IMR-90 (cell line): ENCODE results near the gene NCS1. TPM values are rescaled to one million over a fixed set of nuclear protein-coding genes. Genes with fewer than 3 reads are reported as not detected.

Experiments used
- ATAC-seq: fragments of 200-7000 bp; cut with Tn5 transposase; 2 replicates; pipeline ENCODE4 v1.9.1; 2020; ENCODE audit warnings: low read depth, mild to moderate bottlenecking, moderate library complexity
- BruUV-seq: library from RNA; stranded (reverse); fragments of 400-500 nt; replicated peaks from 2 replicates; lab custom pipeline; 2021; lab: Mats Ljungman, UMichigan
- CTCF ChIA-PET: fragments of 300-600 bp; formaldehyde crosslinking; extraction: SDS; loops from one replicate; lab custom pipeline; 2021; ENCODE audit warnings: antibody characterized with exemption; lab: Yijun Ruan, JAX
- POLR2A ChIA-PET: fragments of 300-600 bp; sonication (Branson Sonifier 250); formaldehyde crosslinking; loops from one replicate; lab custom pipeline; 2022; ENCODE audit warnings: antibody characterized with exemption; ENCODE audit not compliant: unreplicated experiment; lab: Charles Lee
- DNase-seq: peaks from one replicate; pipeline ENCODE4 v3.0.0; 2013
- H2AFZ ChIP-seq: replicated peaks from 2 replicates; pipeline ENCODE3; 2013; ENCODE audit warnings: low read length, mild to moderate bottlenecking; ENCODE audit not compliant: poor library complexity
- H2AK5ac ChIP-seq: 2 replicates; pipeline ENCODE4 v1.6.1; 2013; ENCODE audit warnings: low read depth, low read length, inconsistent platforms
- H2AK9ac ChIP-seq: replicated peaks from 2 replicates; pipeline ENCODE3; 2013; ENCODE audit warnings: mild to moderate bottlenecking, low read depth, low read length, moderate library complexity; ENCODE audit not compliant: poor library complexity
- H2BK120ac ChIP-seq: 2 replicates; pipeline ENCODE4 v1.6.1; 2013; ENCODE audit warnings: low read depth, low read length, inconsistent platforms
- H2BK15ac ChIP-seq: 3 replicates; pipeline ENCODE4 v1.6.1; 2013; ENCODE audit warnings: low read depth, low read length, inconsistent platforms
- H2BK20ac ChIP-seq: 2 replicates; pipeline ENCODE4 v1.6.1; 2013; ENCODE audit warnings: low read depth, mild to moderate bottlenecking, inconsistent platforms, low read length, moderate library complexity
- H2BK5ac ChIP-seq: 2 replicates; pipeline ENCODE4 v1.6.1; 2013; ENCODE audit warnings: mild to moderate bottlenecking, low read depth, low read length, inconsistent platforms; ENCODE audit not compliant: poor library complexity, severe bottlenecking
- H3K14ac ChIP-seq: replicated peaks from 2 replicates; pipeline ENCODE4 v1.6.1; 2013; ENCODE audit warnings: low read depth, low read length, inconsistent platforms
- H3K18ac ChIP-seq: 2 replicates; pipeline ENCODE4 v1.6.1; 2013; ENCODE audit warnings: low read depth, low read length, control low read depth
- H3K23ac ChIP-seq: 2 replicates; pipeline ENCODE4 v1.6.1; 2013; ENCODE audit warnings: low read depth, low read length, inconsistent platforms
- H3K27ac ChIP-seq: 2 replicates; pipeline ENCODE4 v1.5.1; 2013; ENCODE audit warnings: mild to moderate bottlenecking, control low read depth, low read length; ENCODE audit not compliant: insufficient read depth
- H3K27me3 ChIP-seq: 2 replicates; pipeline ENCODE4 v1.6.1; 2013; ENCODE audit warnings: low read length; ENCODE audit not compliant: control insufficient read depth, insufficient read depth
- H3K36me3 ChIP-seq: 2 replicates; pipeline ENCODE4 v1.6.1; 2013; ENCODE audit warnings: low read length, mixed read lengths; ENCODE audit not compliant: control insufficient read depth, insufficient read depth
- H3K4ac ChIP-seq: 2 replicates; pipeline ENCODE4 v1.6.1; 2013; ENCODE audit warnings: low read depth, low read length, inconsistent platforms
- H3K4me1 ChIP-seq: 2 replicates; pipeline ENCODE4 v1.6.1; 2013; ENCODE audit warnings: low read length, mixed read lengths; ENCODE audit not compliant: control insufficient read depth, insufficient read depth
- H3K4me2 ChIP-seq: 2 replicates; pipeline ENCODE4 v1.6.1; 2013; ENCODE audit warnings: low read depth, mild to moderate bottlenecking, control low read depth, low read length, moderate library complexity
- H3K4me3 ChIP-seq: 2 replicates; pipeline ENCODE4 v1.5.1; 2013; ENCODE audit warnings: low read depth, mild to moderate bottlenecking, control low read depth, low read length, moderate library complexity; ENCODE audit not compliant: insufficient read depth
- H3K56ac ChIP-seq: 2 replicates; pipeline ENCODE4 v1.6.1; 2013; ENCODE audit warnings: low read length, inconsistent platforms; ENCODE audit not compliant: insufficient read depth; ENCODE audit errors: extremely low read depth
- H3K79me1 ChIP-seq, 2 experiments: 2 replicates each; pipeline ENCODE4 v1.6.1; 2013; ENCODE audit warnings: low read length in 2 of 2, inconsistent platforms in 1 of 2, low read depth in 1 of 2
- H3K9ac ChIP-seq: 2 replicates; pipeline ENCODE4 v1.6.1; 2013; ENCODE audit warnings: low read depth, low read length, control low read depth
- H3K9me1 ChIP-seq: 2 replicates; pipeline ENCODE4 v1.6.1; 2013; ENCODE audit warnings: low read length, inconsistent platforms; ENCODE audit not compliant: insufficient read depth
- H3K9me3 ChIP-seq: 2 replicates; pipeline ENCODE4 v1.6.1; 2013; ENCODE audit warnings: low read length; ENCODE audit not compliant: control insufficient read depth, insufficient read depth
- H4K20me1 ChIP-seq: 2 replicates; pipeline ENCODE4 v1.6.1; 2013; ENCODE audit warnings: low read length, inconsistent platforms; ENCODE audit not compliant: insufficient read depth
- H4K5ac ChIP-seq: 2 replicates; pipeline ENCODE4 v1.6.1; 2013; ENCODE audit warnings: mild to moderate bottlenecking, low read depth, low read length, control low read depth
- H4K8ac ChIP-seq, 2 experiments: 2 replicates each; pipeline ENCODE4 v1.6.1; 2013; ENCODE audit warnings: low read depth in 2 of 2, low read length in 2 of 2, control low read depth in 1 of 2, inconsistent platforms in 1 of 2
- H4K91ac ChIP-seq: 2 replicates; pipeline ENCODE4 v1.6.1; 2013; ENCODE audit warnings: low read depth, low read length, inconsistent platforms; ENCODE audit not compliant: insufficient read depth
- CEBPB ChIP-seq: IDR thresholded peaks from 2 replicates; pipeline ENCODE4 v1.6.1; 2012; ENCODE audit warnings: low read depth, low read length, improper control_type of control experiment
- MAFK ChIP-seq: IDR thresholded peaks from 2 replicates; pipeline ENCODE4 v1.6.1; 2012; ENCODE audit warnings: low read depth, low read length, improper control_type of control experiment
- MAZ ChIP-seq: IDR thresholded peaks from 2 replicates; pipeline ENCODE4 v1.6.1; 2012; ENCODE audit warnings: low read depth, mild to moderate bottlenecking, low read length, improper control_type of control experiment, moderate library complexity, borderline replicate concordance
- MXI1 ChIP-seq: IDR thresholded peaks from 2 replicates; pipeline ENCODE4 v1.6.1; 2012; ENCODE audit warnings: low read depth, mild to moderate bottlenecking, low read length, moderate library complexity, borderline replicate concordance
- RAD21 ChIP-seq: IDR thresholded peaks from 2 replicates; pipeline ENCODE4 v1.6.1; 2012; ENCODE audit warnings: low read length, improper control_type of control experiment
- RFX5 ChIP-seq: IDR thresholded peaks from 2 replicates; pipeline ENCODE4 v1.8.0; 2012; ENCODE audit warnings: low read depth, mild to moderate bottlenecking, low read length, moderate library complexity
- SMC3 ChIP-seq: fragments of 150-350 bp; IDR thresholded peaks from 2 replicates; pipeline ENCODE4 v1.6.1; 2016; ENCODE audit warnings: low read depth, mild to moderate bottlenecking, antibody characterized with exemption, low read length, moderate library complexity
- WGBS, 2 experiments: methylation state at CpG; one replicate each; pipeline versions ENCODE4 v1.1.5 to v1.1.7; 2013; ENCODE audit warnings: missing lambda C conversion rate in 2 of 2; ENCODE audit not compliant: insufficient read length in 1 of 2; ENCODE audit errors: extremely low coverage in 2 of 2; 5-methylcytosine and 5-hydroxymethylcytosine counted together
- dilution Hi-C: fragments of 300-500 bp; cut with HindIII; formaldehyde crosslinking; loops from one replicate; pipeline ENCODE4 v1.14.3; 2018; ENCODE audit warnings: low sequenced_read_pairs; ENCODE audit not compliant: unreplicated experiment
- in situ Hi-C: fragments of 300-500 bp; cut with MboI; formaldehyde crosslinking; loops from 3 replicates; pipeline ENCODE4 v1.14.3; 2019; ENCODE audit warnings: low sequenced_read_pairs, inconsistent platforms, mixed read lengths
- intact Hi-C: fragments of 100-400 bp; cut with micrococcal nuclease; formaldehyde crosslinking; loops from 2 replicates; pipeline ENCODE4 v1.10.0; 2022
- polyA plus RNA-seq, 3 experiments: library from polyadenylated mRNA; depleted of rRNA; stranded (reverse); fragments of >200 nt; gene quantifications; 2 replicates each; pipeline ENCODE4 v1.2.3, GENCODE V29; 2012; ENCODE audit warnings: low replicate concordance in 1 of 3
- total RNA-seq: library from RNA; depleted of rRNA; stranded (reverse); fragments of >200 nt; gene quantifications from 2 replicates; pipeline ENCODE4 v1.2.3, GENCODE V29; 2012
- TF ChIP-seq, protein P1 (sequence below): conservative IDR thresholded peaks from 2 replicates; pipeline ENCODE4 v1.5.1; 2012; ENCODE audit warnings: mild to moderate bottlenecking, low read depth, low read length, improper control_type of control experiment

The NCS1 gene
- total and polyA plus RNA-seq, 2 of the 4 experiments (the other 2 are of a cell fraction), result 41.0 to 60.5 TPM

GRCh38 chr9:130235558-130236435 is 63.6 kb downstream of the NCS1 start:
- Histone ChIP-seq H3K27me3 (no peaks in the 10 kb centered on the region), H4K20me1 (peaks cover 22% of the 10 kb centered on the region; the same call in 1 of the 2 replicates), H3K23ac (no peak overlapping the region), H2AFZ (no peak overlapping the region), H2BK5ac (no peak overlapping the region), H3K9me3 (no peaks in the 10 kb centered on the region), H3K18ac (no peak overlapping the region), H2BK120ac (no peak overlapping the region; the same call in 1 of the 2 replicates), H3K79me1 (peaks cover 0 to 16% of the 10 kb centered on the region in 2 experiments; a peak in 2 of 4 replicates), H3K27ac (no peak overlapping the region), H4K5ac (no peak overlapping the region; the same call in 1 of the 2 replicates), H2BK15ac (no peak overlapping the region), H2BK20ac (no peak overlapping the region), H2AK5ac (peak overlapping the region; percentile 61), H3K9me1 (peaks cover 17% of the 10 kb centered on the region), H4K8ac (no peak overlapping the region; a peak in 1 of 4 replicates), H2AK9ac (peak overlapping the region; percentile 60), H4K91ac (no peak overlapping the region), H3K36me3 (peaks cover 23% of the 10 kb centered on the region), H3K4ac (no peak overlapping the region), H3K9ac (no peak overlapping the region), H3K14ac (no peak overlapping the region), H3K4me1 (peaks cover 8% of the 10 kb centered on the region), H3K4me3 (no peak overlapping the region), H3K4me2 (no peak overlapping the region), H3K56ac (no peak overlapping the region)
- ATAC-seq (peak; percentile 63), DNase-seq (peak; percentile 50)
- 95% methylated on average over 4 of the region's 45 CpGs; no CpG with 5 or more reads in 1 of the 2 experiments for WGBS, 2 experiments
- intact Hi-C loops (loop anchor here (1.0 to 10.0 kb wide), 4 partner anchors 63 to 351 kb away; partner anchors contain the start of gene NCS1), dilution Hi-C loops (loop anchor here (25.0 kb wide), 1 partner anchor 123 kb away; no protein-coding TSS in a partner anchor), in situ Hi-C loops (loop anchor here (25.0 kb wide), 1 partner anchor 123 kb away; no protein-coding TSS in a partner anchor)
- no TSS peak for BruUV-seq
- ChIA-PET POLR2A (no interaction called here), CTCF (interaction anchor here (1.2 kb wide), 1 partner anchor 128 kb away, joined by 7 read pairs; no protein-coding TSS in a partner anchor)
- TF ChIP-seq CEBPB (no peak), MAZ (peak; percentile 67), MAFK (no peak), MXI1 (no peak), SMC3 (peak; percentile 89), RAD21 (peak; percentile 88), RFX5 (no peak)
- TF ChIP-seq, protein P1, sequence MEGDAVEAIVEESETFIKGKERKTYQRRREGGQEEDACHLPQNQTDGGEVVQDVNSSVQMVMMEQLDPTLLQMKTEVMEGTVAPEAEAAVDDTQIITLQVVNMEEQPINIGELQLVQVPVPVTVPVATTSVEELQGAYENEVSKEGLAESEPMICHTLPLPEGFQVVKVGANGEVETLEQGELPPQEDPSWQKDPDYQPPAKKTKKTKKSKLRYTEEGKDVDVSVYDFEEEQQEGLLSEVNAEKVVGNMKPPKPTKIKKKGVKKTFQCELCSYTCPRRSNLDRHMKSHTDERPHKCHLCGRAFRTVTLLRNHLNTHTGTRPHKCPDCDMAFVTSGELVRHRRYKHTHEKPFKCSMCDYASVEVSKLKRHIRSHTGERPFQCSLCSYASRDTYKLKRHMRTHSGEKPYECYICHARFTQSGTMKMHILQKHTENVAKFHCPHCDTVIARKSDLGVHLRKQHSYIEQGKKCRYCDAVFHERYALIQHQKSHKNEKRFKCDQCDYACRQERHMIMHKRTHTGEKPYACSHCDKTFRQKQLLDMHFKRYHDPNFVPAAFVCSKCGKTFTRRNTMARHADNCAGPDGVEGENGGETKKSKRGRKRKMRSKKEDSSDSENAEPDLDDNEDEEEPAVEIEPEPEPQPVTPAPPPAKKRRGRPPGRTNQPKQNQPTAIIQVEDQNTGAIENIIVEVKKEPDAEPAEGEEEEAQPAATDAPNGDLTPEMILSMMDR, result peak; percentile 87
